Inflammatory macrophage (primary cell): Measurements from ENCODE around the gene SORT1.

Experiments used
- DNase-seq, 2 donors: peaks; one replicate each; pipeline ENCODE4 v3.0.0-alpha.2; 2020 to 2022

The SORT1 gene

GRCh38 chr1:109396871-109397580 is 692 bp downstream of the SORT1 start:
- peak; percentile 49 to 53 for DNase-seq

GRCh38 chr1:109396513-109396839 is 1.2 kb downstream of the SORT1 start:
- no peak for DNase-seq

- peak; percentile 81 to 86 for DNase-seq
These were observed 1.9 kb downstream of the SORT1 start for GRCh38 chr1:109395602-109396512.

GRCh38 chr1:109395282-109395599 is 2.5 kb downstream of the SORT1 start:
- DNase-seq: peak in 1 of 2 donors; percentile 8

- DNase-seq: no peak
These were observed 3.0 kb downstream of the SORT1 start for GRCh38 chr1:109394591-109395281.

GRCh38 chr1:109393617-109394233 is 4.0 kb downstream of the SORT1 start:
- DNase-seq: no peak

GRCh38 chr1:109392788-109393616 is 4.7 kb downstream of the SORT1 start:
- DNase-seq: peak; percentile 69 to 73

GRCh38 chr1:109392037-109392787 is 5.5 kb downstream of the SORT1 start:
- peak; percentile 80 to 89 for DNase-seq

GRCh38 chr1:109391626-109392025 is 6.1 kb downstream of the SORT1 start:
- DNase-seq: peak in 1 of 2 donors; percentile 63

- peak in 1 of 2 donors; percentile 23 for DNase-seq
These were observed 6.6 kb downstream of the SORT1 start for GRCh38 chr1:109391157-109391556.

- DNase-seq: peak; percentile 87 to 93
These were observed 7.9 kb downstream of the SORT1 start for GRCh38 chr1:109389638-109390341.

GRCh38 chr1:109388884-109389637 is 8.7 kb downstream of the SORT1 start:
- DNase-seq: peak; percentile 9 to 38

GRCh38 chr1:109388208-109388711 is 9.5 kb downstream of the SORT1 start:
- no peak for DNase-seq

GRCh38 chr1:109386054-109386717 is 11.5 kb downstream of the SORT1 start:
- DNase-seq: no peak

GRCh38 chr1:109385417-109385816 is 12.3 kb downstream of the SORT1 start:
- DNase-seq: no peak

GRCh38 chr1:109383854-109384253 is 13.9 kb downstream of the SORT1 start:
- DNase-seq: no peak

- DNase-seq: no peak
These were observed 14.5 kb downstream of the SORT1 start for GRCh38 chr1:109383087-109383779.

GRCh38 chr1:109381573-109381972 is 16.1 kb downstream of the SORT1 start:
- no peak for DNase-seq
